ENCODE data around the gene SLC49A3.
"Not testable (repeated sequence)": the region's sequence is repeated elsewhere in the genome, so short reads cannot be mapped to it uniquely, and the experiment has no call there.

The SLC49A3 gene

DNA sequence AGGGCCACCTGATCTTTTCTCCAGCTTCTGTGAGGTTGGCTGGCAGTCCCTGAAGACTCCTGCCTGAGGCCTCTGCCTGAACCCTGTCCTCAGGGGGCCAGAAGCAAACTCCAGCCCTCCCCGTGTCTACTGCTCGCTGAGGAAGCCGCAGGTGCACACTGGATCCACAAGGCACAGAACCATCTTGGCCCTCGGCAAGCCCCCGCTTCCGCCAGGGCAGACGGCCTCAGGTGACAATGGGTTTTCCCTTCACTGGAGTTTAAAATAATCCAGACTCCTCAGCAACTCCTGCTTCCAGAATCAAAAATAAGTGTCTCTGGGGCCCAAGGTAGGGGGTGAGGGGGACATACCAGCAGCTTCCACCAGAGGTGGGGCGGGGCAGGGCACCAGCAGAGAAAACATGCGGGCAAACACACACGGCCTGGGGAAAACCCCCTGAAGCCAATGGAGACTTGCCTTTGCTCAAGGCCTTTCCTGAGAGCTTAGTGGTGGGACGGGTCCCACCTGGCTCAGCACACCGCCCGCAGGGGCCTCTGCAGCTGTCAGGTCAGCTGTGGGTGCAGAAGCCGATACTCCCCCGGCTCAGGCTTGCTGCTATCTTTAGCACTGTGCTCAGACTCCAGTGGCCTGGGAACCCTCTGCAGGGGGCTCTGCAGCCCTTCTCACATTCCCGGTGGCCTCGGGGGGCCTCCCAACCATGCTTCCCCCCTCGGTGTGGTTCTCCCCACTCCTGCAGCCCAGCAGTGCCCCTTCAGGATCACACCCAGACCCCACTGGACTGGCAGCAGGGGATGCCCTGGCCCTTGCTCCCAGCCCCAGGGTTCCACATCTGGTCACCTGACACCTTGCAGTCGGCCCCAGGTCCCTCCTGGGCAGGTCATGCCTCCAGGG, 12.7 kb downstream of the SLC49A3 start:
- DNase-seq (ENCODE audit: low read depth): no peak
- TF ChIP-seq, protein P1, sequence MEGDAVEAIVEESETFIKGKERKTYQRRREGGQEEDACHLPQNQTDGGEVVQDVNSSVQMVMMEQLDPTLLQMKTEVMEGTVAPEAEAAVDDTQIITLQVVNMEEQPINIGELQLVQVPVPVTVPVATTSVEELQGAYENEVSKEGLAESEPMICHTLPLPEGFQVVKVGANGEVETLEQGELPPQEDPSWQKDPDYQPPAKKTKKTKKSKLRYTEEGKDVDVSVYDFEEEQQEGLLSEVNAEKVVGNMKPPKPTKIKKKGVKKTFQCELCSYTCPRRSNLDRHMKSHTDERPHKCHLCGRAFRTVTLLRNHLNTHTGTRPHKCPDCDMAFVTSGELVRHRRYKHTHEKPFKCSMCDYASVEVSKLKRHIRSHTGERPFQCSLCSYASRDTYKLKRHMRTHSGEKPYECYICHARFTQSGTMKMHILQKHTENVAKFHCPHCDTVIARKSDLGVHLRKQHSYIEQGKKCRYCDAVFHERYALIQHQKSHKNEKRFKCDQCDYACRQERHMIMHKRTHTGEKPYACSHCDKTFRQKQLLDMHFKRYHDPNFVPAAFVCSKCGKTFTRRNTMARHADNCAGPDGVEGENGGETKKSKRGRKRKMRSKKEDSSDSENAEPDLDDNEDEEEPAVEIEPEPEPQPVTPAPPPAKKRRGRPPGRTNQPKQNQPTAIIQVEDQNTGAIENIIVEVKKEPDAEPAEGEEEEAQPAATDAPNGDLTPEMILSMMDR (conservative IDR thresholded peaks at IDR 0.05; ENCODE audit: control insufficient read depth, insufficient read depth, low read depth, low read length): no peak
- H3K4me3 ChIP-seq (ENCODE audit: control insufficient read depth, low read depth, low read length): no peak overlapping the region

DNA sequence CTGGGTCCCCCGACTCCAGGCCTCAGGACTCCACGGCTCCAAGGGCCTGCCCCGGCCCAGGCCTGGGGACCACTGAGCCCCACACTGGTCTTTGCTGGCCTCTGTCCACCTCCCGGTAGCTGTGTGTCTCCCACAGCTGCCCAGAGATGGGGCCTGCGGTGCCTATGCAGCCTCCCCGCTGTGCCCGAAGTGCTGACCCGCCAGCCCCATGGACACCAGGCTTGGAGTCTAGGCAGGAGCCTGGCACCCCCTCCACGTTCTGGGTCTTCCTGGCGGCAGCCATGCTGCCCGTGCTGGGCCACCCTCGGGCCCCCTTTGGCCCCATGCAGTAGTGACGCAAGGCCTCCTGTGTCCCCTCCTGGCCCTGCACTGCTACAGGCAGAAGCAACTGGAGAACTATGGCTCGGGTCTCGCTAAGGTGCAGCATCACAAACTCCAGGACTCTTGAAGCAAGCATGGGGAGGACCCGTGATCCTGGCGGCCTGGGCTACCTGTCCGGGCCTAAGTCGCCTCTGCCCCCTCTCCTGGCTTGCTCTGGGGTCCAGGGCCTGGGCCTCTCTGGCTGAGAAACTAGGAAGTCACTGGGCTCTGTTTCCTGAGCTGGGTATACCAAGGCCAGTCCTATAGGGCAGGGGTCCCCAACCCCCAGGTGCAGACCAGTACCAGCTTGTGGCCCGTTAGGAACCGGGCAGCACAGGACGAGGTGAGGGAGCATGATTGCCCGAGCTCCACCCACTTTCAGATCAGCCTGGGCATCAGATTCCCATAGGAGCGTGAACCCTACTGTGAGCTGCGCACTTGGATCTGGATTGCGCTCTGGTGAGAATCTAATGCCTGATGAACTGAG, 13.7 kb downstream of the SLC49A3 start:
- DNase-seq (ENCODE audit: low read depth): no peak
- TF ChIP-seq, protein P1 (conservative IDR thresholded peaks at IDR 0.05; ENCODE audit: control insufficient read depth, insufficient read depth, low read depth, low read length): no peak
- peak overlapping the region; percentile 67 for H3K4me3 ChIP-seq (ENCODE audit: control insufficient read depth, low read depth, low read length)

DNA sequence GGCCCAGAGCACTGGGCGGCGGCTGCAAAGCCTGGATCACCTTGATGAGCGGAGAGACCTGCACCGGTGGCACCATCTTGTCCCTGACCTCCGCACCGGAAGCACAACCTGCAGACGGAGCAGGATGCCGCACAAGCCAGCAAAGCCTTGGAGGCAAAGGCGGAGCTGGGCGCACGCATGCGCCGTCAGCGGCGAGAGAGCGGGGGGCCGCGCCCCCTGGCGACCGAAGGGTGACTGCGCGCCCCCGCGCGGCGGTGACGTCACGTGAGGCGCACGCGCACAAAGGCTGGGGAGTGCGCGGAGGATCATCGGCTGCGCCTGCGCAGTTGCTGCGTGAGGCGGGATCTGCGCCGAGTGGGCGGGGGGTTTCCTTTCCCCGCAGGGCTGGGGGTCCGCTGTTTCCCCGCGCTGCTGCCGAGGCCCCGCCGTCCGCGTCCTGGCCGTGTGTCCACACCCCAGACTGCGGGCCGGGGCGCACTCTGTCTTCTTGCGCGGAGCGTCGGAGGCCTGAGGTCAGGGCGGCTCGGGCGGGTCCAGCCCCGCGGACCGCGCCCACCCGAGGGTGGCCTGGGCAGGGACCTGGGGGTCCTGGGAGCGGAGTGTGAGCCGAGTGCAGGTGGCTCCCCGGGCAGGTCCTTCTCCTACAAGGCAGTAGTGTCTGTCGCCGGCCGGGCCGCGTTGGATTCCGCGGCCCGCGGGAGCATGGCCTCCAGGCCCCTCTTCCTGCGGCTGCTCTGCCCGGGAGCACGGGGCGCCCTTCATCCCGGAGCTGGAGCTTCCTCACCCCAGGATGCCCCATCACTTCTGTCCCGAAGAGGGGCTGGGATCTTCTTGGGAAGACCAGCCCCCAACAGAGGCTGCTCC, 14.5 kb downstream of the SLC49A3 start, which contains the start of the genes ATP5ME and MYL5:
Gene ATP5ME, minus strand, starts transcription at position 105 of the 864 bp plus-strand sequence. Its CDS starts 29 bp downstream, at position 76.
Gene MYL5, plus strand, starts transcription at position 371 of the 864 bp plus-strand sequence. CDS start 3,485 bp downstream, outside the sequence.
- TF ChIP-seq, protein P1 (conservative IDR thresholded peaks at IDR 0.05; ENCODE audit: control insufficient read depth, insufficient read depth, low read depth, low read length): peak; percentile 41

DNA sequence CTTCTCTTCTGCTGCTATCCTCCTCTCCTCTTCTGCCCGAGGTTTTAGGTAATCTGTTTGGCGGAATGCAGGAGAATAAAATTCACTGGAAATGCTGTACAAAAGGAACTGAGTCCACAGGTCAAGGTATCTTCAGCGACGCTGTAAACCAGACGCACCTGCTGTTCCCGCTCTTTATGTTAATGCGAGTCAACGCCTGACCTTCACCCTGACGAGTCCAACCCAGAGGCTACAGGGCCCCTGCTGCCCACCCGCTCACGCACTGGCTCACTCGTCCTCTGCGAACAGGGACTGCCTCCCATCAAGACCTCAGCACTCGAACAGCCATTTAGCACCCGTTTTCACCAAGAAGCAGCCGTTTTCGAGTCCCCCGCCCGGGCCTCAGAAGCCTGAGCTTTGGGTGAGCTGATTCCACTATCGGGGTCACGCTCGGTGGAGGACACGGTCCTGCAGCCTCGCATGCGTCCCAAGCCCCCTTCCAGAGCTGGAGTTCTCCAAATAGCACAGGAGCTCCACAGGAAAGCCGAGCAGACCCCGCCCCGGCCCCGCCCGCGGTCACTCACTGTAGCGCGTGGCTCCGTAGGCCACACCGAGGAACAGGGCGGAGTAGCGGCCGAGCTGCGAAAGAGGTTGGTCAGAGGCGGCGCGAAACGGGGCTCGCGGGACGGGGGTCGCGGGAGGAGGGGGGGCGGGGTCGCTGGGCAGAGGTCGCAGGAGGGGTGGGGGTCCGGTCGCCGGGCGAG, 15.4 kb downstream of the SLC49A3 start:
- DNase-seq (ENCODE audit: low read depth): no peak
- TF ChIP-seq, protein P1 (conservative IDR thresholded peaks at IDR 0.05; ENCODE audit: control insufficient read depth, insufficient read depth, low read depth, low read length): no peak
- peak overlapping the region; percentile 78 for H3K4me3 ChIP-seq (ENCODE audit: control insufficient read depth, low read depth, low read length)

More for the DNA sequence above, 14.5 kb downstream of the SLC49A3 start, which contains the start of the genes ATP5ME and MYL5:
- peak; percentile 94 for DNase-seq (ENCODE audit: low read depth)
- H3K4me3 ChIP-seq (ENCODE audit: control insufficient read depth, low read depth, low read length): peak within 1 kb of the TSS; percentile 78

DNA sequence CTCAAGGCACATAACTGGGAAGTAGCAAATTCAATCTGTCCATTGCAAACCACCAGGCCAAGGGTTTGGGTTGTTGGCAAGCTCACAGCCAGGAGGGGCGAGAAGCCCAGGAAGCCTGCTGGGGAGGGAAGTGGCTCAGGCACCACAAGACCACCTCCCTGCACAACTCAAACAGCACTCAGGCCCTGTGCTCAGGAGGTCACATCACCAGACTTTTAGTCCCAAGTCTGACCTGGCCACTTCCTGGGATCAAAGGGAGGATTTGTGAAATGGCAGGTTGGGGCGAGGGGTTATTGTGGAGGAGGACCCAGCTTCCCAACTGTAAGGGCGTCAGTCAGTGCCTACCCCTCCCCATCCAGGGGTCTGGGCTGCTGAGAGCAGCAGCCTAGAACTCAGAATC, 17.2 kb downstream of the SLC49A3 start:
- H3K4me3 ChIP-seq (ENCODE audit: control insufficient read depth, low read depth, low read length): no peak overlapping the region
- DNase-seq (ENCODE audit: low read depth): no peak
- TF ChIP-seq, protein P1 (conservative IDR thresholded peaks at IDR 0.05; ENCODE audit: control insufficient read depth, insufficient read depth, low read depth, low read length): no peak

DNA sequence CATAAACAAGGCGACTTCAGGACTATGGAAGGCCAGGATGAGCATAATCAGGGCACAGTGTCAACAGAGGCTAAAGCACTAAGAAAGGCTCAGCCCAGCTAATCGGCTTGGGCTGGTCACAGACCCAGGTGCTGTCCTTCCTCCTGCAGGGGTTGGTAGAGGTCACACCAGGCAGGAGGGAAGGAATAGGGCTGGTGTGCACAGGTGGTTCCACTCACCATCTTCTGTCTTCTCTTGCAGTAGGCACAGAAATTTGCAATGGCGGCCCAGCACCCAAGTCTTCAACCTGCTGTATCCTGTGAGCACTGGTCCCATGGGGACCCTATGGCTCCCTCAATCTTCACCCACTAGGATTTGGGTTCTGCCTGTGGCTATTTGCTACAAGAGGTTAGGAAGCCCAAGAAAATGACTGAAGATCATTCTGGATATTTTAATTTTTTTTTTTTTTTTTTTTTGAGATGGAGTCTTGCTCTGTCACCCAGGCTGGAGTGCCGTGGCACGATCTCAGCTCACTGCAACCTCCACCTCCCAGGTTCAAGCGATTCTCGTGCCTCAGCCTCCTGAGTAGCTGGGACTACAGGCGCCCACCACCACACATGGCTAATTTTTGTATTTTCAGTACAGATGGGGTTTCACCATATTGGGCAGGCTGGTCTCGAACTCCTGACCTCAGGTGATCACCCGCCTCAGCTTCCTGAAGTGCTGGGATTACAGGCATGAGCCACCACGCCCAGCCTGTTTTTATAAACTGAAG, 19.0 kb downstream of the SLC49A3 start:
- DNase-seq (ENCODE audit: low read depth): not testable (repeated sequence)

DNA sequence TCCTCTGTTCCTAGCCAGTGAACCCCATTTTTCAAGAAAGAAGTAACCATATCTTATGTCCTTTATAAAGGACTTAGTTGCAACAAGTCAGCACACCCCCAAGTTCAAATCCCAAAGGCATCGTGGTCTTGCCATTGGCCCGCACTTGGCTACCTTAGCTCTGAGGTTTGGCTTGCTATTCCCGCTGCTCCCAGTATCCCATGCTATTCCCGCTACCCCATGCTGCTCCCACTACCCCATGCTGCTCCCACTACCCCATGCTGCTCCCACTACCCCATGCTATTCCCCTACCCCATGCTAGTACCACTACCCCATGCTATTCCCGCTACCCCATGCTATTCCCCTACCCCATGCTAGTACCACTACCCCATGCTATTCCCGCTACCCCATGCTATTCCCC, 20.7 kb downstream of the SLC49A3 start:
- not testable (repeated sequence) for DNase-seq (ENCODE audit: low read depth); H3K4me3 ChIP-seq (ENCODE audit: control insufficient read depth, low read depth, low read length)

More for the DNA sequence above, 19.0 kb downstream of the SLC49A3 start:
- not testable (repeated sequence) for H3K4me3 ChIP-seq (ENCODE audit: control insufficient read depth, low read depth, low read length)
